ENCODE measurements around the gene CRACR2B.

GRCh38 chr11:808427-809286, 19.1 kb upstream of the CRACR2B start:
- TF ChIP-seq, protein P1, sequence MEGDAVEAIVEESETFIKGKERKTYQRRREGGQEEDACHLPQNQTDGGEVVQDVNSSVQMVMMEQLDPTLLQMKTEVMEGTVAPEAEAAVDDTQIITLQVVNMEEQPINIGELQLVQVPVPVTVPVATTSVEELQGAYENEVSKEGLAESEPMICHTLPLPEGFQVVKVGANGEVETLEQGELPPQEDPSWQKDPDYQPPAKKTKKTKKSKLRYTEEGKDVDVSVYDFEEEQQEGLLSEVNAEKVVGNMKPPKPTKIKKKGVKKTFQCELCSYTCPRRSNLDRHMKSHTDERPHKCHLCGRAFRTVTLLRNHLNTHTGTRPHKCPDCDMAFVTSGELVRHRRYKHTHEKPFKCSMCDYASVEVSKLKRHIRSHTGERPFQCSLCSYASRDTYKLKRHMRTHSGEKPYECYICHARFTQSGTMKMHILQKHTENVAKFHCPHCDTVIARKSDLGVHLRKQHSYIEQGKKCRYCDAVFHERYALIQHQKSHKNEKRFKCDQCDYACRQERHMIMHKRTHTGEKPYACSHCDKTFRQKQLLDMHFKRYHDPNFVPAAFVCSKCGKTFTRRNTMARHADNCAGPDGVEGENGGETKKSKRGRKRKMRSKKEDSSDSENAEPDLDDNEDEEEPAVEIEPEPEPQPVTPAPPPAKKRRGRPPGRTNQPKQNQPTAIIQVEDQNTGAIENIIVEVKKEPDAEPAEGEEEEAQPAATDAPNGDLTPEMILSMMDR (IDR thresholded peaks at IDR 0.05), result no peak
- TF ChIP-seq POLR2AphosphoS5 (IDR thresholded peaks at IDR 0.05), result no peak
- no peak for TF ChIP-seq POLR2A (IDR thresholded peaks at IDR 0.05)

Data from prostate gland (tissue), 2 donors.